Measurements from ENCODE around the gene BANP.

- TF ChIP-seq POLR2A (IDR thresholded peaks at IDR 0.05; ENCODE audit: low read depth) (no peak), CTCF (IDR thresholded peaks at IDR 0.05) (no peak)
Observed at GRCh38 chr16:88071908-88072307, 120.7 kb downstream of the BANP start.

Measured in esophagus muscularis mucosa (tissue), 3 donors.